MM.1S (cell line): ENCODE data around the gene UBXN7.

Experiments
- EZH2phosphoT487 ChIP-seq: fragments of 300-600 bp; sonication (generic); IDR thresholded peaks from 2 replicates; pipeline ENCODE4 v1.6.1; 2018; ENCODE audit warnings: antibody characterized with exemption, low read length
- TF ChIP-seq, protein P1 (sequence below): fragments of 300-600 bp; sonication (generic); IDR thresholded peaks from 2 replicates; pipeline ENCODE4 v1.5.1; 2016; ENCODE audit warnings: antibody characterized with exemption, low read length, mixed read lengths

DNA sequence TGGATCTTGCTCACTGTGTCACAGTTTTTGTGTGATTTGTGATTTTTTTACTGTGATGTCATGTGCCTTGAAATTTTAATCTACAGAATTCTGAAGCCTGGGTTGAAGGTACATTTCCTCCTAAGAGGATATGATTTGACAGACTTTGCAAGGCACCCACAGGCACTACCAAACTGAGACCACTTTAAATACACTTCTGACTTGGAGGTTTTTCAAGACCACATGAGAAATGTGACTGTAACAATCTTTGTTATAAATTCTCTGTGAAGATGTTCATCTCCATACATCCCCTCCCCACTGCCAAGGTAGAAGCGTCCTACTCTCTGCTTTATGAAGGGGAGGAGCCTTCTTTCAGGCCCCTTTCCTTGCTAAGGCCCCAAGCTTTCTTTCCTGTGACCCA is 22.8 kb downstream of the UBXN7 start:
- TF ChIP-seq, protein P1, sequence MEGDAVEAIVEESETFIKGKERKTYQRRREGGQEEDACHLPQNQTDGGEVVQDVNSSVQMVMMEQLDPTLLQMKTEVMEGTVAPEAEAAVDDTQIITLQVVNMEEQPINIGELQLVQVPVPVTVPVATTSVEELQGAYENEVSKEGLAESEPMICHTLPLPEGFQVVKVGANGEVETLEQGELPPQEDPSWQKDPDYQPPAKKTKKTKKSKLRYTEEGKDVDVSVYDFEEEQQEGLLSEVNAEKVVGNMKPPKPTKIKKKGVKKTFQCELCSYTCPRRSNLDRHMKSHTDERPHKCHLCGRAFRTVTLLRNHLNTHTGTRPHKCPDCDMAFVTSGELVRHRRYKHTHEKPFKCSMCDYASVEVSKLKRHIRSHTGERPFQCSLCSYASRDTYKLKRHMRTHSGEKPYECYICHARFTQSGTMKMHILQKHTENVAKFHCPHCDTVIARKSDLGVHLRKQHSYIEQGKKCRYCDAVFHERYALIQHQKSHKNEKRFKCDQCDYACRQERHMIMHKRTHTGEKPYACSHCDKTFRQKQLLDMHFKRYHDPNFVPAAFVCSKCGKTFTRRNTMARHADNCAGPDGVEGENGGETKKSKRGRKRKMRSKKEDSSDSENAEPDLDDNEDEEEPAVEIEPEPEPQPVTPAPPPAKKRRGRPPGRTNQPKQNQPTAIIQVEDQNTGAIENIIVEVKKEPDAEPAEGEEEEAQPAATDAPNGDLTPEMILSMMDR = no peak
- no peak for TF ChIP-seq EZH2phosphoT487
